HG02763 (cell line): ENCODE data around the gene KLK6.

Experiments used
- ATAC-seq: cut with Tn5 transposase; IDR thresholded peaks from one replicate; pipeline ENCODE4 v1.9.1; 2021; ENCODE audit warnings: mild to moderate bottlenecking, moderate library complexity; ENCODE audit not compliant: unreplicated experiment

Gene KLK6

DNA sequence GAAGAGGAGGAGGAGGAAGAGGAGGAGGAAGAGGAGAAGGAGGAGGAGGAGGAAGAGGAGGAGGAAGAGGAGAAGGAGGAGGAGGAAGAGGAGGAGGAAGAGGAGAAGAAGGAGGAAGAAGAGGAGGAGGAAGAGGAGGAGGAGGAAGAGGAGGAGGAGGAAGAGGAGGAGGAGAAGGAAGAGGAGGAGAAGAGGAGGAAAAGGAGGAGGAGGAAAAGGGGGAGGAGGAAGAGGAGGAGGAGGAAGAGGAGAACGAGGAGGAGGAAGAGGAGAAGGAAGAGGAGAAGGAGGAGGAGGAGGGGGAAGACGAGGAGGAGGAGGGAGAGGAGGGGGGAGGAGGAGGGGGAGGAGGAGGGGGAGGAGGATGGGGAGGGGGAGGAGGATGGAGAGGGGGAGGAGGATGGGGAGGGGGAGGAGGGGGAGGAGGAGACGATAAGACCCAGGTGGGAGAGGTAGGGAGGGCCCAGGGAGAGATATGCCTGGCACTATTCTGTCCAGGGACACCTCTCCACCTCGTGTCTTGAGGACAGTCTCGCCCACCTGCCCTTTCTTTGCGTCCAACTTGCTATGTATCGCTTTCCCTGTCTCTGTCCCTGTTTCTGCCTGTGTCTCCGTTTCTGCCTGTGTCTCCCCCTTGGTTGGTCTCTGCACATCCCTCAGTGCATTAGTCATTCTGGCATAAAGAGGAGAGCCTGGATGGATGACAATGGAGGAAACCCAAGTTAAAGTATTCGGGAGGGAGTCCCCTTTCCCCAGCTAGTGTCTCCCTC, 9.5 kb downstream of the KLK6 start:
- no peak for ATAC-seq

DNA sequence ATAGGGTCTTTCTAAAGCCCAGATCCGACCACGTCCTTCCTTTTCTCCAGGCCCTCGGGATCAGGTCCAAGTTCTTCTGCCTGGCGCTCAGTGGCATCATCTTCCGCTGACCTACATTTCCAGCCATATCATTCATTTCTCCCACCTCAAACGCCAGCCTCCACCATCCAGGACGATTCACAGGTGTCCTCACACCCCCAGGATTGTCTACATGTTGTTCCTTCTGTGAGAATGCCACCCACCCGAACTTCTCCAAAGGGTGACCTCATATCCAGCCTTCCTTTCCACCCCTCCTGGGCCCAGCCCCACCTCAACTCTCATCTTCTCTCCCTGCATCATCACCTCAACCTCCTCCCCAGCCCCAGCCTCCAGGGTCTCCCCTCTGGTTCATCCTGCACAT, 11.8 kb downstream of the KLK6 start:
- no peak for ATAC-seq

DNA sequence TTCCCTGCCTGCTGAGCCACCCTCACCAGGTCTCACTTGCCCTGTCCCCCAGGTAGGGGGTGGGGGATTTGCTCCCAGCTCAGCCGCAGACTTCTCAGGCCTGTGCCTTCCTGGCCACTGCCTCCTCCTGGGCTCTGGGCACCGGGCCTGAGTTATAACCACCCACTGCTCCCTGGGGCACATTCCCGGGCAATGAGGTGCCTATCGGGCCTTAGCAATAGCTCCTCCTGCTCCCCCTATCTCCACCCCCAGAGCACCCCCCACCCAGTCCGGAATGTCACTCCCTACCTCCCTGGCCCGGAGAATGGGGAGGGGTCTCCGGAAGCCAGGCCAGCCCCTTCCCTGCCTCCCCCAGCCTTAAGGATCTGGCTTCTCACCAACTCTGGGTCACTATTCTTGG, 16.5 kb downstream of the KLK6 start, which contains the start of gene KLK5:
KLK5 (minus strand) TSS at position 129 of the 400 bp plus-strand sequence. CDS start 381 bp downstream, outside the sequence.
- no peak for ATAC-seq

DNA sequence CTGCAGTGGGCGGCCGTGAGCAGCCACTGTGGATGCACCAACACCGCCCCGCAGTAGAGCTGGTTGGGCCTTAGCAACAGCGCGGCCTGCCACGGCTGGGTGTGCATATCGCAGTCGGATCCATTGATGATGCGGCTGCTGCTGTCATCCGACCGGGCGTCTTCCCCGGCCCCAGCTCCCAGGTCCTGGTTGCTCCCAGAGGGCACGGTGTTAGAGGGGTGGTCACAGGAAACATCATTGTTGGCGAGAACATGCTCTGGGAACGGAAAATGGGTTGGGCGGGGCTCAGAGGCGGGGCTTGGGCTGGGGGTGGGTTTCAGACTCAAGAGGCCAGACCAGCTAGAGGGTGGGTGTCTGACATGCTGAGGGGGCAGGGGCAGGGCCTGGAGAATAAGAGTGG, 19.5 kb downstream of the KLK6 start:
- ATAC-seq = no peak

DNA sequence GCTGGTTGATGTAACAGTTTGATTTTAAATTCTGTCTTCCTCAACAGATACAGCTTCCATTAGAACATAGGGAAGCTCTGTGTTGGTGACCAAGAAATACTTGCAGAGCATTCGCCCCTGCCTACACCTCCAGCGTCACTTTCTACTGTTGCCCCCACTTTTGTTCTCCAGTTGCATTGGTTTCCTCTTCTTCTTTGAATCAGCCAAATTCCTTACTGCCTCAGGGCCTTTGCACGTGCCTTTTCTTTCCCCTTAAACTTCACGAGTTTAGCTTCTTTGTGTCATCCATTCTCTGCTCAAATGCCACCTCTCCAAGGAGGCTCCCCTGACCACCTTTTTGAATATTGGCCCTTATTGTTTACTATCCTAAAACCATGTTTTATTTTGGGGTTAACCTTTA, 22.3 kb downstream of the KLK6 start:
- ATAC-seq = no peak

DNA sequence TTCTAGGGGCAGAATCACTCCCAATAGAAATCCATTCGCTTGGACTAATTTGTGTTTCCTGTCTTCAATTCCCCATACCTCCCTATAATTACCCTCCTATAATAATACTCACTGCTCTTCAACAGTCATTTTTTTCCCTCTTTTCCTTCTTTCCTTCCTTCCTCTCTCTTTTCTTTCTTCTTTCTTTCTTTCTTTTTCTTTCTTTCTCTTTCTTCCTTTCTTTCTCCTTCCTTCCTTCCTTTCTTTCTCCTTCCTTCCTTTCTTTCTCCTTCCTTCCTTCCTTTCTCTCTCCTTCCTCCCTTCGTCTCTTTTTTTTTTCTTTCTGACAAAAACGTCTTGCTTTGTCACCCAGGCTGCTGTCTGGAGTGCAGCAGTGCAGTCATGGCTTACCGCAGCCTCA, 24.6 kb downstream of the KLK6 start:
- ATAC-seq = no peak

DNA sequence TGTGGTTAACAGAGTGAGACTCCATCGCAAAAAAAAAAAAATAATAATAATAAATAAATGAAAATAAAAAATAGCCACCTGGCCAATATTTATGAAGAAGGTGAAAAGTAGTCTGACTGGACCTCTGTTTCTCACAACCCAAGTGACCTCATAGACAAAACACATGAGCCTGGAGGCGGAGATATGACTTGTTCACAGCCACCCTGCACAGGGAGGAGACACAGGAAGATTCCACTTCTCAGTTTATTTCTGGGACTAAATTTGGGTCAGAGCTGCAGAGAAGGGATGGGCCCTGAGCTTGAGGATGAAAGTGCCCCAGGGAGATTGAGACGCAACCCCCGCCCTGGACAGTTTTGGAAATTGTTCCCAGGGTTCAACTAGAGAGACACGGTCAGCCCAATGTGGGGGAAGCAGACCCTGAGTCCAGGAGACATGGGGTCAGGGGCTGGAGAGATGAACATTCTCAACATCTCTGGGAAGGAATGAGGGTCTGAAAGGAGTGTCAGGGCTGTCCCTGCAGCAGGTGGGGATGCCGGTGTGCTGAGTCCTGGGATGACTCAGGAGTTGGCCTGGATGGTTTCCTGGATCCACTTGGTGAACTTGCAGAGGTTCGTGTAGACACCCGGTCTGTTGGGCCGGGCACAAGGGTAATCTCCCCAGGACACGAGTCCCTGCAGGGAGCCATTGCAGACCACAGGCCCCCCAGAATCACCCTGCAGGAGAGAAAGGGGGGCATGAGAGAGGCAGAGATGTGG, 26.1 kb downstream of the KLK6 start:
- ATAC-seq = no peak

DNA sequence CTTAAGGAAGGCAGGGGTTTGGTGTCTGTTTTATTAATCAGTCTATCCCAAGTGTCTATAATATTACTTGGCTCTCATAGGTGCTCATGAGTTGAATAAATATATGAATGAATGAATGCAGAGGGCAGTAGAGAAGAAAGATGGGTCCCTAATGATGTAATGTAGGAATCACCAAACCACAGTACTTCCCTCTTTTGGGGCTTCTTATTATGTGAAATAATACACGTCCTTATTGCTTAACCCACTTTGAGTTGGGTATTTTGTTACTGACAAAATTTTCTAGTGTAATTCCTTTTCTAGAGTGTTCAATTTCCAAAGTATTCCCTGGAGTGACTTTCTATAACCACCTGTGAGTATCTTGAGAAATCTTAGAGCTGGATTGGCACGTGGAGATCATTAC, 29.8 kb downstream of the KLK6 start:
- no peak for ATAC-seq

DNA sequence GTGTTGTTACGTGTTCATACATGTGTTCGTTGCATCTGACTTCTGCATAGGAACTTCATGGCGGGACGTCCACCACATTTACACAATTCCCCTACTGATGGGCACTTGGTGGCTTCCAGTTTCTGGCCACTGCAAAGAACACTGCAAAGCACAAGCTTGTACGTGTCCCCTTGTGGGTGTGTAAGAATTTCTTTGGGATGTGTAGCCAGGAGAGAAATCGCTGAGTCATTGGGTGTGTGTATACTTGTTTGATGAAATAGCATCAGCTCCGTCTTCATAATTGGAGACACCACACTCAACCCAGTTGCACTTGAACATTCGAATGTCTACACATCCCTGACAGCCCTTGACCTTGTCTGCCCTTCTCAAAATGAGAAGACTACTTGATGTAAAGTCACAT, 35.8 kb downstream of the KLK6 start:
- ATAC-seq = no peak

DNA sequence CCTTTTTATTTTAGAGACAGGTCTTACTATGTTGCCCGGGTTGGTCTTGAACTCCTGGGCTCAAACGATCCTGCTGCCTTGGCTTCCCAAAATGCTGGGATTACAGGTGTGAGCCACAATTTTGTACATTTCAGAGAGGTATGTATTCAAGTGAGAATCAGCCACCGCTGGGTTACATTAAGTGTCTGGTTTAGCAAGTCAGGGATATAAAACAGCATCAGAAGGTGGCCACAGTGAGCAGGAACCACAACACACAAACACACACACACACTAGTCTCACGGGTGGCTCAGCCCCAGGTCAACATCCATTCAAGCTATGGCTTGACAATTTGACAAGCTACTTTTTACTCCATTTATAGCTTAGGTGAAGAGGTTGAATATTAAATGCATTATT, 36.7 kb downstream of the KLK6 start:
- no peak for ATAC-seq

DNA sequence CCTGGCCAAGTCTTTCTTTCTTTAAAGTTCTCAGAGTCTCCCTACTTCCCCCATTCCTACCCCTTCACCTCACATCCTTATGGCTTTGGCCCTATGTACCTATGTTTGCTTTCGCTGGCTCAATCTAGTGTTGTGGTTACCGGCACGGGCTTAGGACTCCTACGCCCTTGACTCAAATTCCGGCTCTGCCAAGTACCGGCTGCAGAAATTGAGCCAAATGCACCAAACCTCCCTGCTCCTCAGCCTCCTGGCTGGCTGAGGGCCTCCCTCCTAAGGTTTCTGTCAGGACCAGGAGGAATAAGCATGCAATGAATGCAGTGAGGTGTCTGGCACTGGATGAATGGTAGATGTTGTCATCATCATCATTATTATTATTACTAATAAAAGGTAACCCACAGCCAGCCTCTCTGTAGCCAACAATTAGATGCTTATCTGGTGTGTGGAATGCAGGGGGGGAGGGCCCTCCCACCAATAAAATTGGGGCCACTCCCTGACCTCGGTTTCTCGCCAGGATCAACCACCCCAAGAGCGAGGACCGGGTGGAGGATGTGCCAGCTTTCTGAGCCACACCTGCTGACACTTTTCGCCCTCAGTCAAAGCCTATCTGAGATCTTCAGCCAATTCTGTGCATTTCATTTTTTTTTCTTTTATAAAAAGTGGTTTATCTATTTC, 37.2 kb downstream of the KLK6 start:
- no peak for ATAC-seq

DNA sequence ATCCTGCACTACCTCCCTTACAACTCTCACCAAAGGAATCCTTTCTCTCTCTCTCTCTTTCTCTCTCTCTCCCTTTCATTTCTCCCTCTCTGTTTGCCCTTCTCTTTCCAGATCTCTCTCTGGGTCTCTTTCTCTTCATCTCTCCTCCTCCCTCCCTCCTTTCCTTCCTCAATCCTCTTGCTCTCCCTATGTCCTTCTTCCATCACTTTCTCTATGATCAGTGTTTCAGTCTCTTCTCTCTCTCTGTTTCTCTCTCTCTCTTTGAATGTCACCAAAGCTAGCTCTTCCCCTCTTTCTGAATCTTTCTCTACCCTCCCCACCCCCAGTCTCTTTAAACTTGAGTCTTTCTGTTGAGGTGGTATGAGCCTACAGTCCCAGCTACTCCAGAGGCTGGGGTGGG, 38.4 kb downstream of the KLK6 start:
- ATAC-seq = no peak

DNA sequence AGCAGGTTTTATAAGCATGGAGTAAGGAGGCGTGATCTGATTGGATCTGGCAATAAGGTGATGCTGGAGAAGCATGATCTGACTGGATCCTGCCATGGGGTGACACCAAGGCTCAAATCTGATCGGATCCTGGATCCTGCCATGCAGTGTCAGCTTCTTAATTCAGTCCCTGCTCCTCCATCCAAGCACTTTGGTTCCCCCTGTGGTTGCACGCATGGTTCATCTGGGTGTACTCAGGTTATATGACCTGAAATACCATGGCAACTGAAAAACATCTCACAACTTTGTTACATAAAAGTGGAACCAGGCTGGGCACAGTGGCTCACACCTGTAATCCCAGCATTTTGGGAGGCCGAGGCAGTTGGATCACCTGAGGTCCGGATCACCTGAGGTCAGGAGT, 40.6 kb downstream of the KLK6 start:
- ATAC-seq = no peak

DNA sequence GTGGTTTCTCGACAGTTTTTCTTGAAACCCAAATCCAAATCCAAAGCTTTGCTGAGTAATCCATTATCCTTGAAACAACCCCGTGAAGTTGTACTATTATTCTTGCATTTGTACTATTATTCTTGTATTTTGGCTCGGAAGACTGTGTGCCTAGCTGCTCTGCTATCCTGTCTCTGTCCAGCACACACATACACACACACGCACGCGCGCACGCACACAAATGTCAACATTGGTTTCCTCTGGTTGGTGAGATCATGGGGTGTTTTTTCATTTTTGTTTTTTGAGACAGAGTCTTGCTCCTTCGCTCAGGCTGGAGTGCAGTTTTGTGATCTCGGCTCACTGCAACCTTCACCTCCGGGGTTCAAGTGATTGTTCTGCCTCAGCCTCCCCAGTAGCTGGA, 43.2 kb downstream of the KLK6 start:
- no peak for ATAC-seq

DNA sequence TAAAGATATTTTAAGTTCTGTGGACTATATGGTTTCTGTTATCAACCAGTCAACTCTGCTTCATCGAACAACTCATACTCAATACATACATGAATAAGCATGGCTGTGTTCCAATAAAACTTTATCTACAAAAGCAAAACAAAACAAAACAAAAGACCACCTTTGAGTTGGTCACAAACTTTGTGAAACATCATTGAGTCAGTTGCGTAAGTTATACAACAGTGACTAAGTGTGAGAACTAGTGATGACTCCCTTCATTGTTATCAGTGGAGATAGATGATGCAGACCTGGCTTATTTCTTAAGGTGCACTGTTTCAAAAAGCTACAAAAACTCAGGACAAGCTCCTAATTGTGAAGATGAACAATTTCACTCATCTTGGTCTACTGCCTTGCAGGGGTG, 43.7 kb downstream of the KLK6 start:
- ATAC-seq = no peak

DNA sequence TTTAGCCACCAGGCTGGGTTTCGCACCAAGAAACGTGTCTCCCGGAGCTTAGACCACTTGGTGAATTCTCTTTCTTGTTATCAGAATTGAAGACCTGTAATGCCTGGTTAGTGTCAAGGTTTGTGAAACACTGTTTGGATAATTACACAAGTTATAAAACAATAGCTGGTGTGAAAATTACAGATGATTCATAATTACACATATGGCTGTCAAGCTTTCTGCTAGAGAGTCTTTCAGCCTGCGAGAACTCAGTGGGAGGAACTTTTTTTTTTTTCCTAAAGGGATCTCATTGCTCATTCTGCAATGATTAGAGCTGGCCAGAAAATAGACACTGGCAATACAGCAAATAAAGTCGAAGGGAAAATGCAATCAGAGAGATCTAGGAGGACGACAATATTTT, 44.8 kb downstream of the KLK6 start:
- ATAC-seq = no peak

DNA sequence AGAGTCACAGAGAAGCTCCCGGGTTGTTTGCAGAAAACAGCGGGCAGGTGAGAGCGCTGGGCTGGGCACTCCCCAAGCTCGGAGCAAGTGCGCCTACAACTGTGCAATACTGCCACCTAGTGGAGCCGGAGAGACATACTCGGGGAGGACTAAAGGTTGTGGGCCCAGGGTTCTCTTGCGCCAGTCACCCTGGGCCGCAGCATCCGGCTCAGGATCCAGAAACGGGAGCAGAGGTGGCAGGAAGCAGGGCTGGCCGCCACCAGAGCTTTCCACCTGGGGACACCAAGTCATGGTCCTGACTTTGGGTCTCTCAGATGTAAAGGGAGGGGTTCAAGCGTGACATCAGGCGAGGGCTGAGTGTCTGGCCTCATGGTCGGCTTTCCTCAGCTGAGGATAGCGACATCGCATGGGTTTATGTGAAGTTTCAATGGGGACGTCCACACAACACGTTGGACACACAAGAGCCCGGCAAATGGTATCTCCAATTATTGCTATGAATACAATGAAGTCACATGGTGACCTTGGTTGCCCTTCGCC, 47.0 kb downstream of the KLK6 start:
- ATAC-seq = no peak

DNA sequence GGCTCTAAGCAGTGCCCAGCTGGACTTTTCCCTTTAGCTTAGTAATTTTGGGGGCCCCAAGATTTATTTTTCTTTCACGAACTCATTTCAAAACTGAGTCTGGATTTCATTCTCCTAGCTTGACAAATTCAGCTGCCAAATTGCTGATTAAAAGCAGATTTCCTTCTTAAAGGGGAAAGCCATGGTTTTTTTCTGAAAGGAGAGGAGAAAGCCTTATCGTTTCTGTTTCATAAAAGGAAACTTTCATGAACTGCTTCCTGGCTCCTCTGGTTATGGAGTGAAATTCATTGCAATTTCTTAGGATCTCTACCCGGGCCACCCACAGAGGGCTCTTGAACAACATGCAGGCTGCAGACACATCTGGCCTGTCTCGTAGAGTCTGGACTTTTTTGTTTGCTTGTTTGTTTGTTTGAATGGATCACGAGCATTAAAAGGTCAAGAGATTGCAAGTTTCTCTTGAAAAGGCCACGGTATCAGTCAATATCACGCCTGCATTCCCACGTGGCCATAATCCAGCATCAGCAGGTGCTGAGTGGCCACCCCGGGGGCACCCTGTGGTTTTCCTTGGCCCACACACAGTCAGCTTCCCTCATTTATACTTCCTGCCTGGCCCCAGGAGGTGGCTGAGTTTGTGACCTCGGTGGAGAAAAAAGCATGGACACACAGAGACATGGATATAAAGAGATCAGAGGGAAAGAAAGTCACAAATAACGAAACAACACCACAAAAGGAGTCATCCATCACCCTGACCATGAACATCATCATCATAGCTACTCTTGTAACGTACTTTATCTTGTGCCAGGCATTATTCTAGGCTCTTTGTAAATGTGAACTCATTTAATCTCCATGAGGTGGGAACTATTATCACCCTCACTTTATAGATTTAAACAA, 47.7 kb downstream of the KLK6 start:
- no peak for ATAC-seq

DNA sequence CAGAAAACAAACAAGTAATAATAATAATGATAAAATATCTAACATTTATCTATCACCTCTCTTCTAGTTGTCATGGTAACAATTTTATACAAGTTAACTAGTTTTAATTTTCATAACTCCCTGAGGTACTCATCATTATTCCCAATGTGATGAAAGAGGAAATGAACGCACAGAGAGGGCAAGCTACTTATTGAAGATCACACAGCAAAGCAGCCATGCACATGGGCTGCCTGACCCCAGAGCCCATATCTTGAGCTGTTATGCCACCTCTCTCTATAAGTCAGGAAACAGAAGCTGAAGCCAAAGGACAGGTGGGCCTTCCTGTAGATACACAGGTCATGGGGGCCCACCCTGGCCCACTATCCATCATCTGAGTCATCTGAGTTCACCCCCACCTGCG, 53.3 kb downstream of the KLK6 start:
- no peak for ATAC-seq
